BJ (cell line): ENCODE data around the gene SSTR3. TPM values are rescaled to one million over a fixed set of nuclear protein-coding genes. Genes with fewer than 3 reads are reported as not detected.

ENCODE experiments used
- CTCF ChIA-PET: fragments of 350-600 bp; formaldehyde crosslinking; extraction: SDS; loops from one replicate; lab custom pipeline; 2021; ENCODE audit warnings: antibody characterized with exemption, inconsistent platforms; lab: Yijun Ruan, JAX
- POLR2A ChIA-PET: fragments of 300-600 bp; sonication (Branson Sonifier 250); formaldehyde crosslinking; extraction: SDS; loops from one replicate; lab custom pipeline; 2021; ENCODE audit warnings: antibody characterized with exemption; lab: Charles Lee
- DNase-seq: peaks from one replicate; pipeline ENCODE4 v3.0.0-alpha.2; 2011; ENCODE audit warnings: low read depth
- H3K27me3 ChIP-seq: 2 replicates; pipeline ENCODE4 v1.6.0; 2011; ENCODE audit warnings: low read length; ENCODE audit not compliant: control insufficient read depth, insufficient read depth
- H3K36me3 ChIP-seq: 2 replicates; pipeline ENCODE4 v1.5.1; 2011; ENCODE audit warnings: low read length; ENCODE audit not compliant: control insufficient read depth, insufficient read depth
- H3K4me3 ChIP-seq: 2 replicates; pipeline ENCODE4 v1.5.1; 2011; ENCODE audit warnings: low read depth, mild to moderate bottlenecking, control low read depth, low read length
- polyA plus RNA-seq: library from polyadenylated mRNA; depleted of rRNA; stranded (reverse); fragments of >200 nt; gene quantifications from 2 replicates; pipeline ENCODE4 v1.2.3, GENCODE V29; 2011
- TF ChIP-seq, protein P1 (sequence below): IDR thresholded peaks from 2 replicates; pipeline ENCODE4 v1.5.1; 2011; ENCODE audit warnings: low read depth, mild to moderate bottlenecking, control low read depth, inconsistent platforms, low read length, moderate library complexity; ENCODE audit not compliant: insufficient read depth

SSTR3 gene
- polyA plus RNA-seq, 1 experiment = not detected

DNA sequence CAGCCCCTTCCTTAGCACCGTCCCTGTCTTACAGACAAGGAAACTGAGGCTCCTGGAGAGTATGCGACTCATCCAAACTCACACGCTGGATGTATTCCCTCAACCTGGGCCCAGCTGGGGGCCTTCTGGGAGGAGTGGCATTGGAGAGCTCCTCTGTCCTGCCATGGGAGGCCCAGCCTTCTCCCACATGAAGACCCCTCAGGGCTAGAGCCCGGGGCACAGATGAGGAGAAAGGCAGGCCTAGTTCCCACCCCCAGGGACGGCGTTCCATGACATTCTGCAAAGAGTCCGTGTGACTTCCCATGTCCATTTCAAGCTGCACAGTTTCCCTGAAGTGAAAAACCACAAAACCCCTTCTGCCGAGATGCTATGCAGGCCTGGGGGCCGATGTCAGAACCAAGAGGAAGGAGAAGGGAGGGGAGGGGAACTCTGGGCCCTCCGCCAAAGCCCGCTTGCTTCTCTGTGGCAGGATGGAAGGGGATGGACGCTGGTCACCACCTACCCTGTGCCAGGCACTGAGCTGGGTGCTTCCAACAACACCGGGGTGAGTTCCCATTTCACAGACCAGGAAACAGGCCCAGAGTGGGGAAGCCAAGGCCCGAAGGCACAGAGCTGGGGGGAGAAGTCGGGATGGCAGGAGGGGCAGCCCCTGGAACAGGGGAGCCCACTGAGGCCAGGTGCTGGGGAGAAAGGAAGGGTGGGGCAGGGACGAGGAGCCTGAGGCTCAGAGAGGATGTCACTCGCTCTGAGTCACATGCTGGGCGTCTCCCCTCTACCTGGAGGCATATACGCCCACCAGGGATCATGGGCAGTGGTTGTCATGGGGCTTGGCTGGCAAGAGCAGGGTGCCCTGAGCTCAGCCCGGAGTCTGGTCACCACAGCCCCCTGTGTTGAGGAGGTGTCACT, 16.1 kb upstream of the SSTR3 start:
- ChIA-PET POLR2A (no interaction called here), CTCF (interaction anchor here (1.0 to 3.7 kb wide), 6 partner anchors 11 to 227 kb away, joined by 3 to 46 read pairs (median 5); no protein-coding TSS in a partner anchor)
- no peaks in the 10 kb centered on the region for H3K27me3 ChIP-seq
- no peak overlapping the region for H3K4me3 ChIP-seq
- TF ChIP-seq, protein P1, sequence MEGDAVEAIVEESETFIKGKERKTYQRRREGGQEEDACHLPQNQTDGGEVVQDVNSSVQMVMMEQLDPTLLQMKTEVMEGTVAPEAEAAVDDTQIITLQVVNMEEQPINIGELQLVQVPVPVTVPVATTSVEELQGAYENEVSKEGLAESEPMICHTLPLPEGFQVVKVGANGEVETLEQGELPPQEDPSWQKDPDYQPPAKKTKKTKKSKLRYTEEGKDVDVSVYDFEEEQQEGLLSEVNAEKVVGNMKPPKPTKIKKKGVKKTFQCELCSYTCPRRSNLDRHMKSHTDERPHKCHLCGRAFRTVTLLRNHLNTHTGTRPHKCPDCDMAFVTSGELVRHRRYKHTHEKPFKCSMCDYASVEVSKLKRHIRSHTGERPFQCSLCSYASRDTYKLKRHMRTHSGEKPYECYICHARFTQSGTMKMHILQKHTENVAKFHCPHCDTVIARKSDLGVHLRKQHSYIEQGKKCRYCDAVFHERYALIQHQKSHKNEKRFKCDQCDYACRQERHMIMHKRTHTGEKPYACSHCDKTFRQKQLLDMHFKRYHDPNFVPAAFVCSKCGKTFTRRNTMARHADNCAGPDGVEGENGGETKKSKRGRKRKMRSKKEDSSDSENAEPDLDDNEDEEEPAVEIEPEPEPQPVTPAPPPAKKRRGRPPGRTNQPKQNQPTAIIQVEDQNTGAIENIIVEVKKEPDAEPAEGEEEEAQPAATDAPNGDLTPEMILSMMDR = no peak
- no peaks in the 10 kb centered on the region; the same call in 1 of the 2 replicates for H3K36me3 ChIP-seq
- no peak for DNase-seq

DNA sequence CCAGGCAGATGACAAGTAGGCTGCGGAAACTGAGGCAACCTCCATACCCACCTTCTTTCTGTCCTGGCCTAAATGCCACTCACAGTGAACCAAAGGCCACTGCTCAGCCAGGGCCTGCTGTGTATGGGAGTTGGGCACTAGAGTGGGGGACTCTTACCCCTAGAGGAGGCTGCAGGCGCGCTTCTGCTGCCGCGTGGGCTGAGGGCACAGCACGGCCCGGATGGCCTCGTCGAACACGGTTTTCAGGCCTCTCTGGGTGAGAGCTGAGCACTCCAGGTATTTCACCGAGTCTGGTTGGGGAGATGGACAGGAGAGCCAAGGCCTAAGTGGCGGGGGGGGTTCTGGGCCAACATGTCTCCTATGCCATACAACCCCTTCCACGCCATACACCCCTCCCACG, 14.2 kb upstream of the SSTR3 start:
- Histone ChIP-seq H3K36me3 (no peaks in the 10 kb centered on the region; the same call in 1 of the 2 replicates), H3K27me3 (no peaks in the 10 kb centered on the region), H3K4me3 (no peak overlapping the region)
- CTCF ChIA-PET = interaction anchor here (0.9 to 2.5 kb wide), 2 partner anchors 34 to 183 kb away, joined by 4 to 23 read pairs; no protein-coding TSS in a partner anchor
- no peak for DNase-seq
- TF ChIP-seq, protein P1 = no peak
- POLR2A ChIA-PET = no interaction called here

DNA sequence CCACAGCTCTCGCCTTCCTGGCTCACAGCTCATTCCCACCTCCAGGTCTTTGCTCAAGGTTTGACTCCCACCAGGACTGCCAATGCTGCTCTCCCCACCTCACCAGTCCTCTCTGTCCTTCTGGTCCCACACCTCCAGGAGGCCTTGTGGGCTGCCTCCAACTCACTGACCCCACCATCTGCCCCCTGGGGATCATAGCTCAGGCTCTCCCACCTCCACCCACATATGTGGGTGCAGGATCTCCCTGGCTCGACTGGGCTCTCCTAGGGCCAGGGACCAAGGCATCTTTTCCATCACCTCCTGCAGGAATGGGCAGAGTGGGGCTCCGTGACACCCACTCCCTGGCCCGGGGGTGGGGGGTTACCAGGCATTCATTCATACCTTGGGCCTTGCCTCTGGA, 13.8 kb upstream of the SSTR3 start:
- ChIA-PET POLR2A (no interaction called here), CTCF (interaction anchor here (0.9 to 2.5 kb wide), 2 partner anchors 35 to 182 kb away, joined by 4 to 23 read pairs; no protein-coding TSS in a partner anchor)
- Histone ChIP-seq H3K27me3 (no peaks in the 10 kb centered on the region), H3K36me3 (no peaks in the 10 kb centered on the region; the same call in 1 of the 2 replicates), H3K4me3 (no peak overlapping the region)
- no peak for DNase-seq
- TF ChIP-seq, protein P1 = no peak

DNA sequence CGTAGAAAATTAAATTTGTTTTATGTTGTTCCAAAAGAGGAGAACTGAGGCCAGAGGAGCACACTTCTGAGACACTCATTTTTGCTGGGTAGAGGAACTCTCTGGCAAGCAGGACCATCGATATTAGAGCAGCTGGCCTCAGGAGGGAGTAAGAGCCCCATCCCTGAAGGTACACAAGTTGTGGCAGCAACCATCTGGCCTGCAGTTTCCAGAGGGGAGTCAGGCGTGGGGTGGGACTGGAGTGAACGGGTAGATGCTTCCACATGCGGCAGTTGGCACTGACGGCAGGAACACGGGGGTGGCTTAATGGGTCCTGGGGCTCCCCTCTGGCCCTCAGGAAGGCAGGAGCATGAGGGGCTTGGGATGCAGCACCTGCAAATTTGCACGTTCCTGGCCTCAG, 13.2 kb upstream of the SSTR3 start:
- TF ChIP-seq, protein P1 = no peak
- CTCF ChIA-PET = interaction anchor here (1.0 to 2.5 kb wide), 2 partner anchors 15 to 35 kb away, joined by 4 to 23 read pairs; no protein-coding TSS in a partner anchor
- H3K36me3 ChIP-seq = no peaks in the 10 kb centered on the region; the same call in 1 of the 2 replicates
- H3K4me3 ChIP-seq = no peak overlapping the region
- POLR2A ChIA-PET = no interaction called here
- no peaks in the 10 kb centered on the region for H3K27me3 ChIP-seq
- DNase-seq = no peak

DNA sequence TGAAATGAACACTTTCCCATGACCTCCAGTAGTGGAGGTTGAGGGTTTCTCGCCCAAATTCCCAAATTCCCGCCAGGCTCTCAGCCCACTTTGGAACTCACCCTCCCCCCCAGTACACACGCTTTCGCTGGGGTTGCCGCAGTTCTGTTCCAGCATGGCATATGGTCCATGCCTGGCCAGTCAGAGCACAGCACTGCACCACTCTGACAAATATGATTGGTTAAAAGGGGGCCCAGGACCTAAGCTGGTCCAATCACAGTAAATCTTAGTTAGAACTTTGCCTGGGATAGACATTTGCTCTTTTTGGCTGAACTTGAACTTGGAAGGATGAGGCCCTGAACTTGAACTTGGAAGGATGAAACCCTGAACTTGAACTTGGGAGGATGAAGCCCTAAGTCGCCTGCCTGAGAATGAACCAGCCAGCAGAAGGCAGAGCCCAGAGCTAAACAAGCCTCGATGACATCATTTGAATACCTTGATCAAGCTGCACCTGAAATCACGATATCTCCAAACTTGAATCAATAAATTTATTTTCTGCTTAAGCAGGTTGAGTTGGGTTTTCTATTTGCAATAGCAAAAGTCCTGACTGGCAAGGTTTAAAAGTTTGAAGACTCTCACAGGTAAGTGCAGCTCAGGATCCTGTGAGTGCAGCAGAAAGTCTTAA, 12.6 kb upstream of the SSTR3 start:
- ChIA-PET POLR2A (no interaction called here), CTCF (interaction anchor here (1.0 to 2.5 kb wide), 2 partner anchors 15 to 36 kb away, joined by 4 to 23 read pairs; no protein-coding TSS in a partner anchor)
- no peaks in the 10 kb centered on the region; the same call in 1 of the 2 replicates for H3K36me3 ChIP-seq
- no peak for DNase-seq
- H3K4me3 ChIP-seq = no peak overlapping the region
- TF ChIP-seq, protein P1 = no peak
- H3K27me3 ChIP-seq = no peaks in the 10 kb centered on the region
